Activated T-helper 17 cell treated with anti-CD3 and anti-CD28 coated beads, Interleukin-2, amount 50 U/mL, for 72 hours (primary cell): ENCODE measurements around the gene C11orf24. TPM values are rescaled to one million over a fixed set of nuclear protein-coding genes. Genes with fewer than 3 reads are reported as not detected.
"Not testable (repeated sequence)": the region's sequence is repeated elsewhere in the genome, so short reads cannot be mapped to it uniquely, and the experiment has no call there.

Experiments used
- ATAC-seq: fragments of 150-1000 bp; cut with Tn5 transposase; replicated peaks from 2 replicates; pipeline ENCODE4 v1.10.0; 2021; ENCODE audit warnings: mild to moderate bottlenecking, moderate library complexity
- H3K27ac Mint-ChIP-seq: one replicate; pipeline ENCODE4 v1.8.0; 2022; ENCODE audit warnings: mixed read lengths
- H3K27me3 Mint-ChIP-seq: one replicate; pipeline ENCODE4 v1.8.0; 2022; ENCODE audit warnings: mixed read lengths
- H3K36me3 Mint-ChIP-seq: one replicate; pipeline ENCODE4 v1.8.0; 2022; ENCODE audit warnings: low read depth, mild to moderate bottlenecking, mixed read lengths
- H3K4me1 Mint-ChIP-seq: one replicate; pipeline ENCODE4 v1.8.0; 2022; ENCODE audit warnings: mixed read lengths
- H3K4me3 Mint-ChIP-seq: one replicate; pipeline ENCODE4 v1.8.0; 2022; ENCODE audit warnings: mild to moderate bottlenecking, mixed read lengths
- H3K9me3 Mint-ChIP-seq: one replicate; pipeline ENCODE4 v1.8.0; 2022; ENCODE audit warnings: mixed read lengths
- total RNA-seq, 2 donors: library from RNA; stranded (reverse); gene quantifications; one replicate each; pipeline ENCODE4 v1.2.3, GENCODE V29; 2022

C11orf24 gene
- total RNA-seq, 2 donors from 2014 or later: 26.6 to 38.7 TPM

DNA sequence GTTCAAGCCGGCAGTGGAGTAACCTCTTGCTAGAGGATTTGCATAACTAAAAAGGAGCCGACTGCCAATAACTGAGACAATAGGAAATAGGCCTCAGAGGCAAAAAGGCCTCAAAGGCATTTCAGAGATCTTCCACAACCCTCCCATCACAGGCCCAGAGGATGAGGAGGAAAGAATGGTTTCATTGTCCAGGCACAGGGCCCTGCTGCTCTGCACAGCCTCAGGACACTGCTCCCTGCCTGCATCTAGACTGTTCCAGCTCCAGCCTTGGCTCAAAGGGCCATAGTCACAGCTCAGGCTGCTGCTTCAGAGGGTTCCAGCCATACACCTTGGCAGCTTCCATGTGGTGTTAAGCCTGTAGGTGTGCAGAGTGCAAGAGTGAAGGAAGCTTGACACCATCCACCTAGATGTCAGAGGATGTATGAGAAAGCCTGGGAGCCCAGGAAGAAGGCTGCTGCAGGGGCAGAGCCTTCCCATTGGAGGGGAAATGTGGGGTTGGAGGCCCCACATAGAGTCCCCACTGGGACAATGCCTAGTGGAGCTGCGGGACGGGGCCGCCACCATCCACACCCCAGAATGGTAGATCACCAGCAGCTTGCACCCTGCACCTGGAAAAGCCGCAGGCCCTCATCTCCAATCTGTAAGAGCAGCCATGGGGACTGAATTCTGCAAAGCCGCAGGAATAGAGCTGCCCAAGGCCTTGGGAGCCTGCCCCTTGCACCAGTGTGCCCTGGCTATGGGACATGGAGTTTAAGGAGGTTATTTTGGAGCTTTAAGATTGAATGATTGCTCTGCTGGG, 32.4 kb upstream of the C11orf24 start:
- ATAC-seq: no peak
- Mint-ChIP-seq H3K27me3 (no peaks in the 10 kb centered on the region), H3K36me3 (no peaks in the 10 kb centered on the region), H3K4me1 (no peaks in the 10 kb centered on the region), H3K9me3 (no peaks in the 10 kb centered on the region), H3K27ac (no peak overlapping the region), H3K4me3 (no peak overlapping the region)

DNA sequence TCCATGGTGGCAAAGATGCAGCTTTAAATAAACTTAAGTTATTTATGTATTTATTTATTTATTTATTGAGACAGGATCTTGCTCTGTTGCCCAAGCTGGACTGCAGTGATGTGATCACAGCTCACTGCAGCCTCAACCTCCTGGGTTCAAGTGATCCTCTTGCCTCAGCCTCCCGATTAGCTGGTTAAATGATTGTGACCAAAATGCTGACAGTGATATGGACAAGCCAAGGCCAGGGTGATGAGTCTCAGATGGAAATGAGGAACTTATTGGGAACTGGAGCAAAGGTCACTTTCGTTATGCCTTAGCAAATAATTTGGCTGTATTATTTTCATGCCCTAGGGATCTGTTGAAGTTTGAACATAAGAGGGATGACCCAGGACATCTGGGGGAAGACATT, 31.3 kb upstream of the C11orf24 start:
- no peak overlapping the region for H3K4me3 Mint-ChIP-seq
- no peaks in the 10 kb centered on the region for H3K4me1 Mint-ChIP-seq
- H3K9me3 Mint-ChIP-seq: no peaks in the 10 kb centered on the region
- no peak for ATAC-seq
- H3K27me3 Mint-ChIP-seq: no peaks in the 10 kb centered on the region
- no peak overlapping the region for H3K27ac Mint-ChIP-seq
- no peaks in the 10 kb centered on the region for H3K36me3 Mint-ChIP-seq

GRCh38 chr11:68302670-68303069, 30.9 kb upstream of the C11orf24 start:
- no peaks in the 10 kb centered on the region for H3K9me3 Mint-ChIP-seq
- H3K36me3 Mint-ChIP-seq: no peaks in the 10 kb centered on the region
- H3K27me3 Mint-ChIP-seq: no peaks in the 10 kb centered on the region
- ATAC-seq: no peak
- H3K27ac Mint-ChIP-seq: no peak overlapping the region
- H3K4me3 Mint-ChIP-seq: no peak overlapping the region
- H3K4me1 Mint-ChIP-seq: no peaks in the 10 kb centered on the region

GRCh38 chr11:68302256-68302655, 30.5 kb upstream of the C11orf24 start:
- Mint-ChIP-seq H3K27me3 (no peaks in the 10 kb centered on the region), H3K9me3 (no peaks in the 10 kb centered on the region), H3K4me1 (no peaks in the 10 kb centered on the region), H3K4me3 (no peak overlapping the region), H3K36me3 (no peaks in the 10 kb centered on the region), H3K27ac (no peak overlapping the region)
- no peak for ATAC-seq

DNA sequence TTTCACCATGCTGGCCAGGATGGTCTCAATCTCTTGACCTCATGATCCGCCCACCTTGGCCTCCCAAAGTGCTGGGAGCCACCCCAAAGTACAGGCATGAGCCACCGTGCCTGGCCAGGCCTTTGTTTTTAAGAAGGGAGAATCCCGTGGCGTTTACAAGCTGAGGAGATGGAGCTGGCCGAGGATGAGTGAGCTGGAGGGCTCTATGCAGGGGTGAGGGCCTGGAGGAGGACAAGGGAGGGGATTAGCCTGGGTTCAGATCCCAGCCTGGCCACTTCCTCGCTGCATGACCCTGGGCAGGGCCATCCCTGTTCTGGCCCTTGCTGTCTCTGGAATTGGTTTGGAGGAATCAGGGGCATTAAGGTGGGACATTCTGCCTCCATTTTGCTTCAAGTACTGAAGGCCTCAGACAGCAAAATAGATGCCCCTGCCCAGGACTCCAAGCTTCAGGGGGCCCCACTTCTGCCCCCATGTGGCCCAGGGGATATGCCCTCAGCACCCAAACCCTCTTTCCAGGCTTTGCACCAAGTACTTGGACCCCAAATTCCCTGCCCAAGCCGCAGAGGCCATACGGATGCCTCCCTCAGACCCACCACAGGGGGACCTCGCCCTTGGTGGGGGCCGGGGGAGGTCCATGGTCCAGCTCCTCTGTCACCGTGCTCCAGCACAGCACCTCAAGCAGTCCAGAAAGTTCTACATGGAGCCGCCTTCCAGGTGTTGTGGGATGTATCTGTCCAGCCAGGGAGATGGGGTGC, 28.5 kb upstream of the C11orf24 start:
- H3K4me1 Mint-ChIP-seq: no peaks in the 10 kb centered on the region
- no peaks in the 10 kb centered on the region for H3K9me3 Mint-ChIP-seq
- ATAC-seq: no peak
- no peak overlapping the region for H3K27ac Mint-ChIP-seq
- no peaks in the 10 kb centered on the region for H3K27me3 Mint-ChIP-seq
- no peaks in the 10 kb centered on the region for H3K36me3 Mint-ChIP-seq
- H3K4me3 Mint-ChIP-seq: no peak overlapping the region

GRCh38 chr11:68299517-68299879, 27.7 kb upstream of the C11orf24 start:
- H3K27ac Mint-ChIP-seq, ATAC-seq, H3K27me3 Mint-ChIP-seq, H3K9me3 Mint-ChIP-seq, H3K36me3 Mint-ChIP-seq, H3K4me3 Mint-ChIP-seq, H3K4me1 Mint-ChIP-seq: not testable (repeated sequence)

DNA sequence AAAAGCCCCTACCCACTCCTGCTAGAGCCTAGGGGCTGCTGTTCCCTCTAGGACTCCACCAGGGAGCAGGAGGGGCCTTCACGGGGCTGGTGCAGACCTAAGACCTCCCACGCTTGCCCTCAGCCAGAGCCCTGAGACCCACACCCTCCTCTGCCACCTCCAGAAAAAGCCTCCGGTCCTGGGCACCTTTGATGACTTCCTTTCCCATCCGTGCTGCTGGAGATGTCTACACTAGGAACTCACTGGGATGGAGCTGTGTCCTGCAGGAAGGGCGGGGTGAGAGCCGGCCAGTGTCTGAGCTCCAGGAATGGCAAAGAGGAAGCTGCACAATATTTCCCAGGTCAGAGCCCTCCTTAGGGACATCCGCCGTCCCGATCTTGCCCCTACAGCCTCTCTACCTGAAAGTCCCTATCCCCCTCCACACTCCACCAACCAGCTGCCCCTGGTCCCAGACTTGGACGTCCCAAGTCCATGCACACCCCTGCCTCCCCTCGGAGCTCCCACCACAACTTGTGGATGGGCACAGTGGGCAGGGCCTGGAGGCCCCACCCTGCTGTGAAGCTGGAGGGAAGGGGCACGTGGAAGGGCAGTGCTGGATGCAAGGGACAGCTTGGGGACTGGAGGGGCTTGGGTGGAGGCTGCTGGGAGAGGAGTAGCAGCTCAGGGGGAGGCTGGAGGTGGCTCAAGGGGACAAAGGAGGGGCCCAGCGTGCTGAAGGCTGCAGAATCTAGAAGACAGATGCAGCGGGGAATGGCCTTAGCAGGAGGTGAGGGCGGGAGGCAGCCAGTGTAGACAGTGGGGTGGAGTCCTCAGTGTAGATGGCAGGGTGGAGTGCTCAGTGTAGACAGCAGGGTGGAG, 27.1 kb upstream of the C11orf24 start:
- Mint-ChIP-seq H3K36me3 (no peaks in the 10 kb centered on the region), H3K9me3 (no peaks in the 10 kb centered on the region), H3K27me3 (no peaks in the 10 kb centered on the region), H3K4me3 (no peak overlapping the region), H3K4me1 (no peaks in the 10 kb centered on the region), H3K27ac (no peak overlapping the region)
- ATAC-seq: no peak

DNA sequence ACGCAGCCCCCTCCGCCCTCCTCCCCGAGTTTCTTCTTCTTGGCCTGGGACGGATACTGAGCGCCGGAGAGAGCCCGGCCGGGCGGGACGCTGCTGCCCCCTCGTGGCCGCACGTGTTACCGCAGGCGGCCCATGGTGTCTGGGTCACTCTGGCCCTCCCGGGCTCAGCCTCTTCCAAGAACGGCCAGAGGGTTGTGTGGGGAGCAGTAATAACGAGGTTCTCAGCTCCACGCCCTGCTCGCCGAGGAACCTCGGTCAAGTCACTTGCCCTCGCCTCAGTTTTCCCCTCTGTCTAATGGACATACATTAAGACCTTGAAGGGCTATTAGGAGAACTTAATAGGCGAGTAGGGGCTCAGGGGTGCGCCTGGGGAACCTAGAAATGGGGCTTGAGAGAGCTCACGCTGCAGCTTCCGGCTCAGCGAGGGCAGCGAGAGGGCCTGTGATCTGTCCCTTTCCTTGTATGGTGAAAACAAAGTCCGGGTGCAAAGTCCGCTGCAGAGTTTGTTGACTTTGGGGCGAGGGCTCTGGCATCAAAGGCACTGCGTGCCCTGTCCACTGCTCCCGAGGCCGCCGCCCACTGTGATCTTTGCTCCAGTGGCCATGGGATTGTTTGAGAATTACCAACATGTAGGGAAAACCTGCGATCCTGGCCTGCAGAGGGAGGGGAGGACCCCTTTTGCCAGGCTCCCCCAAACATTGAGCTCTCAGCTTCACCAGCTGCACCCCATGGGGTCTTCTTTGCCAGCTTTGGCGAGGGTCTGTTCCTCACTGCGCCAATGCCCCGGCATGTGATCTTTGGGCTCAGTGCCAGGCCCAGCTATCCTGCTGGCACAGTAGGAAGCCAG, 26.3 kb upstream of the C11orf24 start:
- no peak overlapping the region for H3K27ac Mint-ChIP-seq
- no peaks in the 10 kb centered on the region for H3K36me3 Mint-ChIP-seq
- no peaks in the 10 kb centered on the region for H3K4me1 Mint-ChIP-seq
- H3K27me3 Mint-ChIP-seq: no peaks in the 10 kb centered on the region
- peak; percentile 98 for ATAC-seq
- H3K9me3 Mint-ChIP-seq: no peaks in the 10 kb centered on the region
- no peak overlapping the region for H3K4me3 Mint-ChIP-seq

DNA sequence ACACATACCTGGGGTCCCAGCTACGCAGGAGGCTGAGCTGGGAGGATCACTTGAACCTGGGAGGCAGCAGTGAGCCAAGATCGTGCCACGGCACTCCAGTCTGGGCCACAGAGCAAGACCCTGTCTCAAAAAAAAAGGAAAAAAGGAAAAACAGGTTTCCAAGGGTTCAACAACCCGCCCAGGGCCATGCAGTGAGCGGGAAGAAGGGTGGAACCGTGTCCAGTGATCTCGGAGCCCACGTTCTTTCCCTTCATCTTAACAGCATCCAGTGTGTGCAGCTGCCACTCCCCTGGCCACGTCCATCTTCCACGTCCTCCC, 25.7 kb upstream of the C11orf24 start:
- H3K4me3 Mint-ChIP-seq: no peak overlapping the region
- H3K36me3 Mint-ChIP-seq: no peaks in the 10 kb centered on the region
- no peaks in the 10 kb centered on the region for H3K9me3 Mint-ChIP-seq
- peak; percentile 38 for ATAC-seq
- no peak overlapping the region for H3K27ac Mint-ChIP-seq
- no peaks in the 10 kb centered on the region for H3K4me1 Mint-ChIP-seq
- H3K27me3 Mint-ChIP-seq: no peaks in the 10 kb centered on the region

DNA sequence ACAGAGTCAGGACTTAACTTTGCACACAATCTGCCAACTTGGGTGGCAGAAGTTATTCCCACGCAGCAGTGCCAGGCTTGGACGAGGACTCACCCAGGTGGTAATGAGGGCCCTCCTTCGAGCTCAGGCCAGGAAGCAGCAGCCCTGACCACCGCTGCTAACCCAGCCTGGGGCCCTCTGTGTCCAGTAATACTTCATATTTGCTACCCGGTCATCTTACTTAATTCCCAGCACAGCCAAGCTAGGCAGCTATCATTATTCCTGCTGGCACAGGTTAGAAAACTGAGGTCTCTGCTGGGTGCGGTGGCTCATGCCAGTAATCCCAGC, 25.2 kb upstream of the C11orf24 start:
- H3K36me3 Mint-ChIP-seq: no peaks in the 10 kb centered on the region
- no peaks in the 10 kb centered on the region for H3K4me1 Mint-ChIP-seq
- H3K27me3 Mint-ChIP-seq: no peaks in the 10 kb centered on the region
- no peak overlapping the region for H3K4me3 Mint-ChIP-seq
- no peak for ATAC-seq
- H3K9me3 Mint-ChIP-seq: no peaks in the 10 kb centered on the region
- H3K27ac Mint-ChIP-seq: no peak overlapping the region

GRCh38 chr11:68296344-68297051, 24.7 kb upstream of the C11orf24 start:
- no peaks in the 10 kb centered on the region for H3K36me3 Mint-ChIP-seq
- no peaks in the 10 kb centered on the region for H3K4me1 Mint-ChIP-seq
- H3K27me3 Mint-ChIP-seq: no peaks in the 10 kb centered on the region
- no peaks in the 10 kb centered on the region for H3K9me3 Mint-ChIP-seq
- no peak for ATAC-seq
- no peak overlapping the region for H3K4me3 Mint-ChIP-seq
- H3K27ac Mint-ChIP-seq: no peak overlapping the region

DNA sequence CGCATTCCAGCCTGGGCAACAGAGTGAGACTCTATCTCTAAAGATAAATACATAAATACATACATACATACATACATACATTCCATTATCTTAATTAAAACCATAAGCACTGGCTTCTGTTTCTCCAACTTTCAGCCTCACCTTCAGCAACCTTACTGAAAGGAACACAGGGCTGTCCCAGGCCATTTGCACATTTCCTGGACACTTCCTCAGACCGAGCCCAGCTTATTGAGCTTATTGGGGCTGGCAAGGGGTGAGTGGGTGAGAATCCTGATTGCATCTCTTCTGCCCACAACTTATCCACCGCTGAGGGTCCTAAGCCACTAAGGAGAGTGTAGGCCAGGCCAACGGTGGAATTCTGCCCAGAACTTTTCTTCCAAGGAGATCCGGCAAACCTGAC, 24.2 kb upstream of the C11orf24 start:
- H3K27me3 Mint-ChIP-seq: no peaks in the 10 kb centered on the region
- no peaks in the 10 kb centered on the region for H3K36me3 Mint-ChIP-seq
- no peak overlapping the region for H3K4me3 Mint-ChIP-seq
- H3K9me3 Mint-ChIP-seq: no peaks in the 10 kb centered on the region
- no peaks in the 10 kb centered on the region for H3K4me1 Mint-ChIP-seq
- H3K27ac Mint-ChIP-seq: no peak overlapping the region
- no peak for ATAC-seq

- H3K4me3 Mint-ChIP-seq: no peak overlapping the region
- no peaks in the 10 kb centered on the region for H3K9me3 Mint-ChIP-seq
- H3K27me3 Mint-ChIP-seq: no peaks in the 10 kb centered on the region
- ATAC-seq: no peak
- H3K4me1 Mint-ChIP-seq: no peaks in the 10 kb centered on the region
- no peaks in the 10 kb centered on the region for H3K36me3 Mint-ChIP-seq
- no peak overlapping the region for H3K27ac Mint-ChIP-seq
Measured at GRCh38 chr11:68295271-68295670, 23.5 kb upstream of the C11orf24 start.

GRCh38 chr11:68293708-68294107, 21.9 kb upstream of the C11orf24 start:
- no peaks in the 10 kb centered on the region for H3K4me1 Mint-ChIP-seq
- no peak for ATAC-seq
- H3K27ac Mint-ChIP-seq: no peak overlapping the region
- no peaks in the 10 kb centered on the region for H3K36me3 Mint-ChIP-seq
- H3K9me3 Mint-ChIP-seq: no peaks in the 10 kb centered on the region
- H3K4me3 Mint-ChIP-seq: no peak overlapping the region
- no peaks in the 10 kb centered on the region for H3K27me3 Mint-ChIP-seq
